HG02970 (cell line): ENCODE data around the gene BRSK2.
"Not testable (repeated sequence)": the region's sequence is repeated elsewhere in the genome, so short reads cannot be mapped to it uniquely, and the experiment has no call there.

Source experiments
- ATAC-seq: cut with Tn5 transposase; IDR thresholded peaks from one replicate; pipeline ENCODE4 v1.9.1; 2021; ENCODE audit warnings: mild to moderate bottlenecking, moderate library complexity, moderate number of reproducible peaks; ENCODE audit not compliant: unreplicated experiment, low FRiP score

BRSK2 gene

GRCh38 chr11:1405186-1406020, 15.7 kb downstream of the BRSK2 start:
- no peak for ATAC-seq

DNA sequence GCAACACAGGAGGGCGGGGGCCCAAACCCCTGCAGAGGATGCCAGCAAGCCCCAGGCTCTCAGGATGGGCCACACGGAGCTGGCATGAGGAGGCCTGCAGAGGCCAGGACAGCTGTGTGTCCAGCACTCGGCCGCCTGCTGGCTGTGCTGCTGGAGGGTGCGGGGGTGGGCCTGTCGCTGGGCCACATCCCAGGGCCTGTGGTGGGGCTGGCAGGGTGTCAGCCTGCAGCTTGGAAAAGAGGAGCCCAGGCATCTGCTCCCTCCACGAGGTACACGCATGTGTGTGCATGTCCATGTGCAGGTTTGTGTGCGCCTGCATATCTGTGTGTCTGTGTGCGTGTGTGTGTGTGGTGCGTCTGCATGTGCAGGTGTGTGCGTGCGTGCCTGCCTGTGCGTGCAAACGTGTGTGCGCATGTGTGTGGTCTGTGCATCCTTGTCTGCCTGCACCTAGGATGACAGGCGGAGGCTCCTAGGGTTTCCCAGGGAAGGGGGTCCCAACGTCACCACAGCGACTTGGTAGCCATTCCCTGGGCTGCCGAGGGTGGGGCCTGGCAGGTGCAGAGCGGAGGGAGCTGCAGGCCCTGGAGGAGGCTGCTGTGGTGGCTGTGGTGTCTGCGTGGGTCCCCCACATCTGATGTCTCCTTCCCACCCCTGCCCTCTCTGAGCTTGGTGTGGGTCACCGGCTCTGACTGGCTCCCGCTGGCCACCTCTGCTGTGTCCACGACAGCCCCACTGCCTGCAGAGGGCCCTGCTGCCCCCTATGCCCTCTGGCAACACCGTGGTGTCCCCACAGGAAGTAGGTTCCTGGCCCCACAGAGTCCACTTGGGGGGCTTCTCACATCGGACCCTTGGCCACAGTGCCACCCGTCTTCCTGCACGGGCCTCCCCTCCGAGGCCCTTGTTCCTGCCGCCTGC, 17.1 kb downstream of the BRSK2 start:
- ATAC-seq = no peak

GRCh38 chr11:1407668-1408067, 17.9 kb downstream of the BRSK2 start:
- ATAC-seq = no peak

GRCh38 chr11:1408346-1408745, 18.6 kb downstream of the BRSK2 start:
- no peak for ATAC-seq

GRCh38 chr11:1409108-1409851, 19.5 kb downstream of the BRSK2 start:
- ATAC-seq = no peak

DNA sequence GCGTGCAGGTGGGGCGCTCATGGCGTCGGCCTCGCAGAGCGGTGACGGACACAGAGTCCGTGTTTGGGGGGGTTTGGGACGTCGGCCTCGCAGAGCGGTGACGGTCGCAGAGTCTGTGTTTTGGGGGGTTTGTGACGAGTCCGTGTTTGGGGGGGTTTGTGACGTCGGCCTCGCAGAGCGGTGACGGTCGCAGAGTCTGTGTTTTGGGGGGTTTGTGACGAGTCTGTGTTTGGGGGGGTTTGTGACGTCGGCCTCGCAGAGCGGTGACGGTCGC, 20.1 kb downstream of the BRSK2 start:
- not testable (repeated sequence) for ATAC-seq

- no peak for ATAC-seq
These were observed 20.9 kb downstream of the BRSK2 start for GRCh38 chr11:1410366-1411291.

- ATAC-seq = no peak
These were observed 21.6 kb downstream of the BRSK2 start for GRCh38 chr11:1411301-1411700.

GRCh38 chr11:1411739-1412138, 22.0 kb downstream of the BRSK2 start:
- not testable (repeated sequence) for ATAC-seq

DNA sequence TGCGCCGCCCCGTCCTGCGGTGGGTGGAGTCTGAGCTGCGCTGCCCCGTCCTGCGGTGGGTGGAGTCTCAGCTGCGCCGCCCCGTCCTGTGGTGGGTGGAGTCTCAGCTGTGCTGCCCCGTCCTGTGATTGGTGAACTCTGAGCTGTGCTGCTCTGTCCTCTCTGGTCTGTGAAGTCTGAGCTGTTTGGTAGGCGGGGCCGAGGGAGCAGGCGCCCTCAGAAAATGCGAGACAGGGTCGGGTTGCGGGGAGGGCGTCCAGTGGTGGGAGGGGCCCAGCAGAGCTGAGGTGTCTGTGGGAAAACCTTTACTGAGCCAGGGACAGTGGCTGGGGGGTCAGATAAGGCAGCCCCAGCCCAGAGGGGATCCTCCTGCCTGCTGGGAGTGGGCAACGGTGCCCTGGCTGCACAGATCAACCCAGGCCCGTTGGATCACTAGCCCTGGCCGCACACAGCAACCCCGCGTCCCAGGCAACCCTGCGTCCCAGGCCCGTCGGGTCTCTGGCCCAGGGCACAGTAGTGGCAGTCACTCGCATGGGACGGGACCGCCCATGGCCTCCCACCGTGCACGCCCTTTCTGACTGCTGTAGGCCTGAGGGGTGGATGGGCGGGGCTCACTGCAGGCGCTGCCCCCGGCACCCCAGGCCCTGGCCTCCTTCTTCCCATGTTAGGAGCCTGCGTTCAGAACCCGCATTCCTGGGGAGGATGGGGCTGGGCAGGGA, 22.8 kb downstream of the BRSK2 start:
- ATAC-seq = no peak

DNA sequence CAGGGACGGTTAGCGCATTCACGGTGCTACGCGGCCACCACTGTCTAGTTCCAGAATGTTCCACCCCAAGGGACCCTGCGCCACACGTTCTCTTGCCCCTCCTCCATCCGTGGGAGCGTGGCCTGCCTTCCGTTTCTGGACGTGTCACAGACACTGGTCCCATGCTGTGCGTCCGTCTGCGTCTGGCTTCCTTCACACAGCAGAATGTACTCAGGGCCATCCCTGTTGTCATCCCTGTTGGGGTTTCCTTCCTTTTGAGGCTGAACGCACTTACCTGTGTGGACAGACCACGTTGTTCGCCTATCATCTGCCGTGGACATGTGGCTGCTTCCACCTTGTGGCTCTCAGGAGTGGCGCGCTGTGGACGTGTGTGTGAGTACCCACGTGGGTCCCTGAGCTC, 24.9 kb downstream of the BRSK2 start:
- ATAC-seq = no peak

DNA sequence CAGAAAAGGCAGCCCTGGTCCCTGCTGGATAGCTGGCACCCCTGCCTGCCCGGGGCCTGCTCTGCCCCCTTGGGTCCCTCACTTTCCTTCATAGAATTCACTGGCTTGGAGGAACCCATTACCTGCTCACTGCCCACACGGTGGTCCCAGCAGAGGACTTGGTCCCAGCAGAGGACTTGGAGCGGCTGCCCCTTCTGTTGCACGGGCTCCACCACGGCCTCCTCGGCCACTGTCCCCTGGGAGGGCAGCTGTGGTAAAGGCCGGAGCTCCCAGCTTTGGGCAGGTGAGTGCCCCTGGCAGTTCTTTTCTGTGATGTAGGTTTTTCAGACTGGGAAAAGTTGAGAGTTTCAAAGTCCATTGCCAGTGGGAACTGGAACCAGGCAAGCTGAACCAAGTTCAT, 25.9 kb downstream of the BRSK2 start:
- ATAC-seq = no peak

- not testable (repeated sequence) for ATAC-seq
These were observed 28.6 kb downstream of the BRSK2 start for GRCh38 chr11:1418192-1418795.

- ATAC-seq = no peak
These were observed 30.1 kb downstream of the BRSK2 start for GRCh38 chr11:1419811-1420210.

GRCh38 chr11:1421291-1421690, 31.6 kb downstream of the BRSK2 start:
- no peak for ATAC-seq

DNA sequence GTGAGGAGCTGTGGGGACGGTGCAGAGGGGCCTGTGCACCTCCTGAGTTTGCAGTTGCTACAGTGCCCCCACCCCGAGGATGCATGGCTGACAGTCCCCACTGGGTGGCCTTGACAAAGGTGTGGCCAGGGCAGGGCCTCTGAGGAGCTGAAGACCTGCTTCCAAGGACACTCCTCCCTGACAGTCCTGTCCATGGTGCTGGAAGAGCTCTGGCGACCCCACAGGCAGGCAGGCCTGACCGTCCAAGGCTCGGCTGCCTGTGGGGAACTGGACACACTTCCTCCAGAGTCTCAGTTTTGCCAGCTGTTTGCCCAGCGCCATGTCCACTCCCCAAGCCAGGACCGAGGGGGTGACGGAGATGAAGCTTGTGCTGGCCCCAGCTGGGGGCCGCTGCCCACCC, 32.7 kb downstream of the BRSK2 start:
- ATAC-seq = no peak

GRCh38 chr11:1422981-1423380, 33.2 kb downstream of the BRSK2 start:
- ATAC-seq = no peak

DNA sequence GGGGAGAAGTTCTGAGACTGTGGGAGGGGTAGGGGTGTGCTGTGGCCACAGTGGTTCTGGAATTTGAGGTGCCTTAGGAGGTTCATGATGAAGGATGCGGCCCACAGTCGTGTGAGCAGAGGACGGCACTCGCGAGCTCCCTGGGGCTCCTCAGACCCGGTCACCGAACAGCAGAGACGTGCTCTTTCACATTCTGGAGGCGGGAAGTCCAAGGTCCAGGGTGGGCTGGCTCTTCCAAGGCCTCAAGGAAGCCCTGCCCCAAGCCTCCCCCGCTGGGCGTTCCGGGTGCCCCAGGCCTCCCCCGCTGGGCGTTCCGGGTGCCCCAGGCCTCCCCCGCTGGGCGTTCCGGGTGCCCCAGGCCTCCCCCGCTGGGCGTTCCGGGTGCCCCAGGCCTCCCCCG, 33.7 kb downstream of the BRSK2 start:
- not testable (repeated sequence) for ATAC-seq

GRCh38 chr11:1425006-1425405, 35.3 kb downstream of the BRSK2 start:
- no peak for ATAC-seq
